MM.1S (cell line): Measurements from ENCODE around the gene CFAP77.

Experiments used
- DNase-seq: peaks from one replicate; pipeline ENCODE4 v3.0.0-alpha.2; 2015
- H2AFZ ChIP-seq: fragments of 300-600 bp; sonication (generic); 2 replicates; pipeline ENCODE4 v1.6.0; 2016; ENCODE audit warnings: antibody characterized with exemption, low read length
- H3F3A ChIP-seq: fragments of 300-600 bp; sonication (generic); 2 replicates; pipeline ENCODE4 v1.6.1; 2016; ENCODE audit warnings: mild to moderate bottlenecking, antibody characterized with exemption, low read length, moderate library complexity, mixed read lengths; ENCODE audit not compliant: insufficient read depth
- H3K27ac ChIP-seq: fragments of 300-600 bp; sonication (generic); 2 replicates; pipeline ENCODE4 v1.5.1; 2016; ENCODE audit warnings: mild to moderate bottlenecking, low read length
- H3K27me3 ChIP-seq: fragments of 300-600 bp; sonication (generic); replicated peaks from 2 replicates; pipeline ENCODE4 v1.6.0; 2016; ENCODE audit warnings: low read length; ENCODE audit not compliant: insufficient read depth
- H3K36me3 ChIP-seq: fragments of 300-600 bp; sonication (generic); replicated peaks from 2 replicates; pipeline ENCODE4 v1.6.1; 2016; ENCODE audit warnings: mild to moderate bottlenecking, low read length, mixed read lengths; ENCODE audit not compliant: insufficient read depth
- H3K4me1 ChIP-seq: fragments of 300-600 bp; sonication (generic); 2 replicates; pipeline ENCODE4 v1.6.1; 2016; ENCODE audit warnings: low read length, mixed read lengths
- H3K4me2 ChIP-seq: fragments of 300-600 bp; sonication (generic); 2 replicates; pipeline ENCODE4 v1.6.0; 2016; ENCODE audit warnings: low read depth, low read length
- H3K4me3 ChIP-seq: fragments of 300-600 bp; sonication (generic); 2 replicates; pipeline ENCODE4 v1.5.1; 2016; ENCODE audit warnings: low read length, mixed read lengths
- H3K79me2 ChIP-seq: fragments of 300-600 bp; sonication (generic); 2 replicates; pipeline ENCODE4 v1.6.1; 2016; ENCODE audit warnings: mixed run types, low read length, mixed read lengths
- H3K9ac ChIP-seq: fragments of 300-600 bp; sonication (generic); 2 replicates; pipeline ENCODE4 v1.6.1; 2016; ENCODE audit warnings: low read length, mixed read lengths
- H3K9me2 ChIP-seq: fragments of 300-600 bp; sonication (generic); replicated peaks from 2 replicates; pipeline ENCODE4 v1.6.1; 2016; ENCODE audit warnings: mild to moderate bottlenecking, low read length, mixed read lengths; ENCODE audit not compliant: insufficient read depth
- H3K9me3 ChIP-seq: fragments of 300-600 bp; sonication (generic); replicated peaks from 2 replicates; pipeline ENCODE4 v1.6.1; 2016; ENCODE audit warnings: mild to moderate bottlenecking, low read length, mixed read lengths; ENCODE audit not compliant: insufficient read depth
- H4K20me1 ChIP-seq: fragments of 300-600 bp; sonication (generic); 2 replicates; pipeline ENCODE4 v1.6.1; 2016; ENCODE audit warnings: mild to moderate bottlenecking, low read length, moderate library complexity, mixed read lengths; ENCODE audit not compliant: insufficient read depth
- EZH2 ChIP-seq: fragments of 300-600 bp; sonication (generic); optimal IDR thresholded peaks from 2 replicates; pipeline ENCODE3; 2017; ENCODE audit warnings: low read depth, mild to moderate bottlenecking, antibody characterized with exemption, low read length, mixed read lengths
- EZH2phosphoT487 ChIP-seq: fragments of 300-600 bp; sonication (generic); IDR thresholded peaks from 2 replicates; pipeline ENCODE4 v1.6.1; 2018; ENCODE audit warnings: antibody characterized with exemption, low read length
- TF ChIP-seq, protein P1 (sequence below): fragments of 300-600 bp; sonication (generic); IDR thresholded peaks from 2 replicates; pipeline ENCODE4 v1.5.1; 2016; ENCODE audit warnings: antibody characterized with exemption, low read length, mixed read lengths

CFAP77 gene

DNA sequence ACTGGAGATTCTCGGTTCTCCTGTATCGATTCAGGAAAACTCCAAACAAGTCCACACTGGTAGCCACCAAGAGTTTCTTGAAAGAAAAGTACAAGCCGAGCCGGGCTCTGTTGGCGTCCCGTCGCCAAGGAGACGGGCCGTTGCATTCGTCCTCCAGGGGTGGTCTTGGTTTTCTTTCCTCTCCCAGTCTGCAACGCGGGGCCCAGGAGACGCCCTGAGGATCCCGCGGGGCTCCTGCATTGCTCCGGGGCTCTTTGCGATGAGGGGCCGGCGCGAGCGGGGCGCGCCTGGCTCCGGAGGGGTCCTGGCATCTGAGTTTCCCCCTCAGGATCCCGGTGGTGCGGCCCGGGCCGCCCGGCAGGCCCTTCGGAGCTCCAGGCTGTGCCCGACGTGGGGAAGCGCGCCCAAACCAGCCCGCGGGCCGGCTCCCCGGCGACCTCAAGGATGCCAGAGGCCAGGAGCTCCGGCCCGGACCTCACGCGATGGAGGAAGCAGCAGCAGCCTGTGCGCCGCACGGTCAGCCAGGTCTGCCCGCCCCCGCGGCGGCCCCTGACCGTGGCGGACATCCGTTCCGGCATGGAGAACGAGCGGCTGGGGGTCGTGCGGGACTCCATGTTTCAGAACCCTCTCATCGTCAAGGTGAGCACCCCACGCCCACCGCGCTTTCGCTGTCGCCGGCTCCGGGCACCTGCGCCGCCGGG, at the start of gene CFAP77:
Gene CFAP77, plus strand, starts transcription at position 384 of the 701 bp plus-strand sequence. Its CDS starts 61 bp downstream, at position 445.
- peaks cover 26% of the 10 kb centered on the region; the same call in 1 of the 2 replicates for H3K4me1 ChIP-seq
- H3K4me2 ChIP-seq = peak within 1 kb of the TSS; percentile 96
- H3K9me3 ChIP-seq = no peaks in the 10 kb centered on the region
- peak within 1 kb of the TSS; percentile 71 for H2AFZ ChIP-seq
- no peaks in the 10 kb centered on the region for H3K9me2 ChIP-seq
- peaks cover 17% of the 10 kb centered on the region for H3K79me2 ChIP-seq
- no peaks in the 10 kb centered on the region for H3K36me3 ChIP-seq
- H4K20me1 ChIP-seq = no peaks in the 10 kb centered on the region
- no peak for TF ChIP-seq EZH2phosphoT487
- no peak for TF ChIP-seq EZH2
- TF ChIP-seq, protein P1, sequence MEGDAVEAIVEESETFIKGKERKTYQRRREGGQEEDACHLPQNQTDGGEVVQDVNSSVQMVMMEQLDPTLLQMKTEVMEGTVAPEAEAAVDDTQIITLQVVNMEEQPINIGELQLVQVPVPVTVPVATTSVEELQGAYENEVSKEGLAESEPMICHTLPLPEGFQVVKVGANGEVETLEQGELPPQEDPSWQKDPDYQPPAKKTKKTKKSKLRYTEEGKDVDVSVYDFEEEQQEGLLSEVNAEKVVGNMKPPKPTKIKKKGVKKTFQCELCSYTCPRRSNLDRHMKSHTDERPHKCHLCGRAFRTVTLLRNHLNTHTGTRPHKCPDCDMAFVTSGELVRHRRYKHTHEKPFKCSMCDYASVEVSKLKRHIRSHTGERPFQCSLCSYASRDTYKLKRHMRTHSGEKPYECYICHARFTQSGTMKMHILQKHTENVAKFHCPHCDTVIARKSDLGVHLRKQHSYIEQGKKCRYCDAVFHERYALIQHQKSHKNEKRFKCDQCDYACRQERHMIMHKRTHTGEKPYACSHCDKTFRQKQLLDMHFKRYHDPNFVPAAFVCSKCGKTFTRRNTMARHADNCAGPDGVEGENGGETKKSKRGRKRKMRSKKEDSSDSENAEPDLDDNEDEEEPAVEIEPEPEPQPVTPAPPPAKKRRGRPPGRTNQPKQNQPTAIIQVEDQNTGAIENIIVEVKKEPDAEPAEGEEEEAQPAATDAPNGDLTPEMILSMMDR = no peak
- H3K4me3 ChIP-seq = peak within 1 kb of the TSS; percentile 63
- peak; percentile 53 for DNase-seq
- H3K9ac ChIP-seq = peak within 1 kb of the TSS; percentile 59; the same call in 1 of the 2 replicates
- no peaks in the 10 kb centered on the region for H3F3A ChIP-seq
- H3K27me3 ChIP-seq = peaks cover 44% of the 10 kb centered on the region
- no peak within 1 kb of the TSS for H3K27ac ChIP-seq

GRCh38 chr9:132364068-132364467, 45.9 kb upstream of the CFAP77 start:
- Histone ChIP-seq H3K36me3 (no peaks in the 10 kb centered on the region), H3K79me2 (no peaks in the 10 kb centered on the region), H3K4me1 (no peaks in the 10 kb centered on the region), H3K9me2 (no peaks in the 10 kb centered on the region), H3K9ac (no peak overlapping the region), H3K27me3 (no peaks in the 10 kb centered on the region), H3F3A (no peaks in the 10 kb centered on the region), H3K9me3 (no peaks in the 10 kb centered on the region), H4K20me1 (no peaks in the 10 kb centered on the region), H3K4me3 (no peak overlapping the region), H3K27ac (no peak overlapping the region), H3K4me2 (no peak overlapping the region), H2AFZ (no peak overlapping the region)
- TF ChIP-seq, protein P1 = no peak
- TF ChIP-seq EZH2 = no peak
- TF ChIP-seq EZH2phosphoT487 = no peak
- no peak for DNase-seq

DNA sequence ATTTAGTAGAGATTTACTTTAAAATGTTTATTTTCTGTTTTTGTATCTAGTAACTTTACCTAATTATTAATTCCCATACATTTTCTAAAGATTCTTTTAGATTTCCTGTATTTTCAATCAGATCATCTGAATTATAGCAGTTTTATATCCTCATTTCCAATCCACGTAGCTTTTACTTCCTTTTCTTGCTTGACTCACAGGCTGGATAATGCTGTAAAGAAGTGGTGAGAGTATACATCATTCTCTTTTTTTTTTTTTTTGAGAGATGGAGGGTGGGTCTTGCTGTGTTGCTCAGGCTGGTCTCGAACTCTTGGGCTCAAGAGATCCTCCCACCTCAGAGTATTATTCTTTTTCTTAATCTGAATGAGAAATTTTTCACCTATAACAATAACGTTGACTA, 44.0 kb upstream of the CFAP77 start:
- no peak for TF ChIP-seq EZH2phosphoT487
- TF ChIP-seq, protein P1 = no peak
- TF ChIP-seq EZH2 = no peak
- no peak overlapping the region for H3K27ac ChIP-seq
- H3K36me3 ChIP-seq = no peaks in the 10 kb centered on the region
- H3K27me3 ChIP-seq = no peaks in the 10 kb centered on the region
- no peaks in the 10 kb centered on the region for H4K20me1 ChIP-seq
- H3K9me2 ChIP-seq = no peaks in the 10 kb centered on the region
- DNase-seq = no peak
- H3K4me2 ChIP-seq = no peak overlapping the region
- H3F3A ChIP-seq = no peaks in the 10 kb centered on the region
- no peaks in the 10 kb centered on the region for H3K4me1 ChIP-seq
- no peak overlapping the region for H3K9ac ChIP-seq
- H3K4me3 ChIP-seq = no peak overlapping the region
- no peak overlapping the region for H2AFZ ChIP-seq
- no peaks in the 10 kb centered on the region for H3K9me3 ChIP-seq
- H3K79me2 ChIP-seq = no peaks in the 10 kb centered on the region
